SKM-1 treated with dmso at 0.1 percent for 144 hours (cell line): ENCODE measurements around the gene SYT8.

Experiments
- DNase-seq: peaks from one replicate; lab custom pipeline; 2025; ENCODE audit not compliant: unreplicated experiment; lab: John Stamatoyannopoulos, UW

The SYT8 gene

GRCh38 chr11:1817000-1817399 lies 17.8 kb upstream of the SYT8 start:
- no peak for DNase-seq

DNA sequence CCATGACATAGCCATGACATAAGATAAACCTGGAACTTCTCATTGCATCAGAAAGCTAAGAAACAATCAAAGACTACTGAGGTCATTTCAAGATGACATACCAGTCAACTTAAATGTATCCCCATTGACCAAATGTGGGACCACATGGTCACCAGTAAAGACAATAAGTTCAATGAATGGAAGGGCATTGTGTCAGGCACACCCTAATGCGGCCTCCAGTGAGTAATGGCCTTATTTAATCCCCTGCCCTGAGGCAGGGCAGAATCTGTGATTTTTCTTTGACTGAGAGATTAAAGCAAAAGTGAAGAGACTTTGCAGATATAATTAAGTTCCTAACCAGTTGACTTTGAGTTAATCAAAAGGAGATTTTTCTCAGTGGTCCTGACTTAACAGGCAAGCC lies 17.3 kb upstream of the SYT8 start:
- no peak for DNase-seq

DNA sequence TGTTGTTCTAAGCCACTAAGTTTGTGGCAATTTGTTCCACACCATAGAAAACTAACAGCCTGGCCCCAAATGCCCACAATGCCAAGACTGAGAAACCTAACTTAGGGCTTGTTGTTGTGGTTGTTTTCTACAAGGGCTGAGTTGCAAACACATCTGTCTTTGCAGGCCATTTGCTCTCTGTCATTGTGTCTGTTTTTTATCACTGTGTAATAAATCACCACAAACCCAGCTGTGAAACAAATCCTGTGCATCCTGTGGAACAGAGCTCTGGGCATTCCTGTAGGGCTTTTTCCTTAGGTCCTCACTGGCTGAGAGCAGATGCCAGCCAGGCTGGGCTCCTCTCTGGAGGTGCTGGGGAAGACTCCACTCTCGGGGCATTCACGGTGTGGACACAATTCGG lies 15.7 kb upstream of the SYT8 start:
- no peak for DNase-seq

GRCh38 chr11:1820463-1821325 lies 14.1 kb upstream of the SYT8 start:
- DNase-seq = no peak

- no peak for DNase-seq
Measured at GRCh38 chr11:1821562-1821961, 13.2 kb upstream of the SYT8 start.

DNA sequence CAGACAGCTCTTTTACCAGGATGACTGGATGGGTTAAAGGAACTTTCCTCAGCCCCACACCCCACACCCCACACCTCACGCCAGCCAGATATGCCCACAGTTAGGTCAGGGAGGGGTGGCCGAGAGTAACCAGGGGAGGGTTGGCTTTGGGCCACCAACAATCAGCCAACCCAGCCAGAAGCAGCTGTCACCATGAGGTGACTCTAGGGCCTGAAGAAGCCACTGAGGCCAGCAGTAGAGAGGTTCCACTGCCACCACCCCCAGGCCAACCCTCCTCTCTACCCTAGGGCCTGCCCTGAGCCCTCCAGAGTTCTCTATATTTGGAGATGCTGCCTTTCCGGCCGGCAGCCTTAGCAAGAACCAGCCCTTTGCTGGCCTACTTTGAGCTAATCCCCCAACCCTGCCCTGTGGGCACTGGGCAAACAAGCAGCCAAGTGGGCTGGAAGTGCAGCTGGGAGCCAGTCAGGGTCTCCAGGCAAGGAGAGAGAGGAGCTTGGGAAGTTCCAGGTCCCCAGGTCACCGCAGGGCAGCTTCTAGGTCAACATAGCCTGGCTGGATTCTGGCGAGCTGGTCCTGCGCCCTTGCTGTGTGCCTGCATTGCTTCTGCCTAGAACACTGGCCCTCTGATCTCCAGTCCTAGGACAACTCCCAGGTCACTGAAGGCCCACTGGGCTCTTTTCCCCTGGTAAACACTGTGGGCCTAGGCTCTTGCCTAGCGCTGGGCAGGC lies 12.0 kb upstream of the SYT8 start:
- no peak for DNase-seq

DNA sequence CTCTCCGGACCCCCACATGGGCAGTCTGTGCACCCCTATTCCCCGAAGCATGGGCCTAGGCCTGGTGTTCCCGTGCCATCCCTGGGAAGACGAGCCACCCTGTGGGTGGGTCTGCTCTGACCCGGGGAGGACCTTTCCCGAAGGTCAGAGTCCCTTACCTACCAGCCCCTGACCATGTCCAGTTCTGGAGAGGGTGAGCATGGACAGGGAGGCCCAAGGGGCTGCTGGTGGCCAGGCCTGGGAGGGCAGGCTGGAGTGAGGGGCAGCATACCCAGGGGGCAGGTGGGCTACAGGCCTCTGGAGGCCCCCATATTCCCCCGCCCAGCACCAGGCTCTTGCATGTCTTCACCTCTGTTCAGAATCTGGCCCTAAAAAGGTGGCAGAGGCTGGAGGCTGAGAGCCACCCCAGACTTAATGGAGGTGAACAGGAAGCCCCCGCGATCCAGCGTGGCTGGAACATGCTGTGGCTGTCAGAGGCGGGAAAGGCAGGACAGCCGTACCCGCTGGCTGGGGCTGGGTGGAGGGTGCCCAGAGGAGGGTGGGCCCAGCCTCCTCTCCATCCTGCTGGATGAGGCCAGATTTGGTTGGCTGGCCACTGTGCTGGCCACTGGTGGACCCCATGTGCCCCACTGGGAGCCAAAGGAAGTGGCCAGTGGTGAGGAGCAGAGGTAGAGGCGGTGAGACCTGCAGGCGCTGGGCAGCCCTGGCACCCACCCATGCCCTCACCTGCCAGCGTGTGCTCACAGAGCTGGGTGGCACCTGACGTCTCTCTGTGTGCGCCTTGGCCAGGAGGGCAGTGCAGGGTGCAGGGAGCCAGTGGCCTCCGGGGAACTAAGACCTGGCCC lies 11.2 kb upstream of the SYT8 start:
- no peak for DNase-seq

DNA sequence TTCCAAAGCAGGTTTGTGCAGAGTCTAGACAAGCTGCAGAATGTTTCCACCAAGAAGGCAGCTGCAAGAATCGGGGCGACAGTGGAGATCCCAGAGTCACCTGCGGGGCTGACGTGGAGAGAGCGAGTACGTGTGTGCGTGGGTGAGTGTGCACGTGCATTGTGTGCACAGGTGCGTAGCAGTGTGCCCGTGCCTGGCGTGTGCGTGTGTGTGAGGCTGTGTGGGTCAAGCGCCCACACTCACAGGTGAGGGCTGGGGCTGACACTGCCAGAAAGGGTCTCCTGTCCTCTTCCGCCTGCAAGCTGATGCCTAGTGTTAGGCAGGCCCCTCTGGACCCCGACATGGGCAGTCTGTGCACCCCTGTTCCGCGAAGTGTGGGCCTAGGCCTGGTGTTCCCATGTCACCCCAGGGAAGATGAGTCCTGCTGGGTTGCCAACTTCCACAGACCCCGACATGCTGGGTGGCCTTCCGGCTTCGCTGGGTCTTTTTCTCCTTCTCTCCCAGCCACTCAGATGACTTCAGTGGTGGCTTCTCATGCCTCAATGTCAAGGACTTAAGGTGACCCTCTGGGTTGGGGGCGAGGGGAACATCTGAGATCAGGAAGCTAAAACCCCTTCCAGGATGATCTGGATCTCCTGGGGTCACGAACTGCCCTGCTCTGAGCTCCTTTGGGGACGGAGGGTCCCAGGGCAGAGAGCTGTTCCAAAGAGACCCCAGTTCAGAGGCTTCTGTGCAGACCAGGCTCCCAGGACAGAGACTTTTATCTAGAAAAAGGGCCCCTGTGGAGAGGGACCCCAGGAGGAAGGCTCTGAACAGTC lies 10.4 kb upstream of the SYT8 start:
- DNase-seq = no peak

- peak; percentile 69 for DNase-seq
Measured at GRCh38 chr11:1825039-1825740, 9.6 kb upstream of the SYT8 start.

- no peak for DNase-seq
Measured at GRCh38 chr11:1825785-1826451, 8.9 kb upstream of the SYT8 start.

- no peak for DNase-seq
Measured at GRCh38 chr11:1826552-1827094, 8.2 kb upstream of the SYT8 start.

GRCh38 chr11:1827095-1827813 lies 7.5 kb upstream of the SYT8 start:
- no peak for DNase-seq

DNA sequence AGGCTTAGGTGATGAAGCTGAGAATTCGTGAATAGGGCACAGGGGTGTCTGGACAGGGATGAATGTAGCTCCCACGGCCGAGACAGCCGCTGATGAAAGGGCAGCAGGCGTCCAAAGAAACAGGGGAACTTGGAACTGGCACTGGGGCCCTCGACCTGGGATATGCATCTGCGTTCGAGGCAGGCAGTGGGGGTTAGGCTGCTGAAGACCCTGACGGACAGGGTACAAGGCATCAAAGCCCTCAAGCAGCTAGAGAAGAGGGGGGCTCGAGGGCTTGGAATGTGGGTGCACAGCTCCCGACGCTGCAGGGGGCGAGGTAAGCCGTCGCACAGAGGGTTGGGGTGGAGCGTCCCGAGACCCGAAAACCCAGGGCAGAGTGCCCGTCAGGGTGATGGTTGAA lies 6.9 kb upstream of the SYT8 start:
- DNase-seq = no peak

- DNase-seq = no peak
Measured at GRCh38 chr11:1828542-1828941, 6.2 kb upstream of the SYT8 start.

DNA sequence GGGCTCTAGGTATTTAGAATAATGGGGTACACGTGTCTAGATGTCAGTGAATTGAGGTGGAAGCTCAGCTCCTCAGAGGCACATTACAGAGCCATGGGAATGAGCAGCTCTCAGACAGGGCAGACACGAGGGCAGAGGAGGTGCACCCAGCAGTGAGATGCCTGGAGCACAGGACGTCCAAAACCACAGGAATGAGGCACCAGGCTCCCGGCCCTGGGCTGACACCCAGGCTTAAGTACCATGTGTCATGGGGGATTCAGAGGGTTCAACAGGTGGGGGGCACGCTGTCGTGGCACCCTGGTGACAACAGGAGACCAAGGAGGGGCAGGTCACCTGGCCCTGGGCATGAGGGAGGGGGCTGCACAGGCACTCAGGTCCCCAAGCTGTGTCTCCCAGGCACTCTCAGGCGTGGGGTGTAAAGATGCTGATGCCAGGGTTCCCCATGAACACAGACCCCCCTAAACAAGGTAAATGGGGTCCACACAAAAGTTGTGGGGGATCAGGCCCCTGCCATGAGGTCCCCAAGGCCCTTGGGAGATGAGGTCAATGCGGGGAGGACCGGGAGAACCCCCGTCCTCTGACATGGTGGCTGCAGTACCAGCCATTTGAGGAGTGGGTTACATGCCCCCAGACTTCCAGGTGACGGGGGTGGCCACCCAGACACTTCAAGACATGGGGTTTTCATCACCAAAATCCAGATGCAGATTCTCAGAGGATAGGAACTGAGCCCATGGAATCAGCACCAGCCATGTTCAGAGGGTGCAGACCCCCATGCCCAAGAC lies 5.6 kb upstream of the SYT8 start:
- DNase-seq = no peak

- no peak for DNase-seq
Measured at GRCh38 chr11:1830004-1830321, 4.8 kb upstream of the SYT8 start.

- no peak for DNase-seq
Measured at GRCh38 chr11:1830322-1831223, 4.2 kb upstream of the SYT8 start.
